ENCODE measurements around the gene GALNT16. TPM values are rescaled to one million over a fixed set of nuclear protein-coding genes. Genes with fewer than 3 reads are reported as not detected.

The GALNT16 gene
- total RNA-seq, 4 donors from 2014 or later = 4.4 to 47.9 (median 11.6) TPM

GRCh38 chr14:69404478-69404877, 144.5 kb downstream of the GALNT16 start:
- no peak overlapping the region for H3K27ac ChIP-seq
- no peak for DNase-seq

GRCh38 chr14:69404883-69405282, 144.9 kb downstream of the GALNT16 start:
- peaks cover 0 to 21% (median 7%) of the 10 kb centered on the region in 4 donors for H3K4me1 ChIP-seq
- no peak overlapping the region for H3K4me3 ChIP-seq
- H3K9me3 ChIP-seq = no peaks in the 10 kb centered on the region
- no peaks in the 10 kb centered on the region for H3K27me3 ChIP-seq
- no peak overlapping the region for H3K27ac ChIP-seq
- H3K36me3 ChIP-seq = no peaks in the 10 kb centered on the region
- no peak for DNase-seq
- TF ChIP-seq POLR2A (IDR thresholded peaks at IDR 0.05) (no peak), CTCF (IDR thresholded peaks at IDR 0.05) (no peak)

More at GRCh38 chr14:69404478-69404877, 144.5 kb downstream of the GALNT16 start:
- H3K4me1 ChIP-seq = peaks cover 3 to 25% (median 9%) of the 10 kb centered on the region in 4 donors
- no peaks in the 10 kb centered on the region for H3K27me3 ChIP-seq
- TF ChIP-seq CTCF (IDR thresholded peaks at IDR 0.05) (no peak), POLR2A (IDR thresholded peaks at IDR 0.05) (no peak)
- H3K4me3 ChIP-seq = no peak overlapping the region
- H3K9me3 ChIP-seq = no peaks in the 10 kb centered on the region
- H3K36me3 ChIP-seq = no peaks in the 10 kb centered on the region

- DNase-seq = no peak
- no peak overlapping the region for H3K4me3 ChIP-seq
- H3K36me3 ChIP-seq = no peaks in the 10 kb centered on the region
- H3K9me3 ChIP-seq = no peaks in the 10 kb centered on the region
- H3K4me1 ChIP-seq = peaks cover 0 to 12% (median 3%) of the 10 kb centered on the region in 4 donors
- H3K27ac ChIP-seq = no peak overlapping the region
- TF ChIP-seq CTCF (IDR thresholded peaks at IDR 0.05) (no peak), POLR2A (IDR thresholded peaks at IDR 0.05) (no peak)
- H3K27me3 ChIP-seq = no peaks in the 10 kb centered on the region
These were observed 145.8 kb downstream of the GALNT16 start for GRCh38 chr14:69405762-69406161.

Other genes with a start within 250 kb of the GALNT16 start
- gene DCAF5, start 107.0 kb upstream of the GALNT16 start, total RNA-seq = 10 to 100 TPM; 38.7 to 57.8 (median 48.9) TPM
- 10 to 100 TPM; 12.1 to 19.2 (median 15.2) TPM for gene EXD2, start 68.7 kb upstream of the GALNT16 start, total RNA-seq
- 10 to 100 TPM; 35.2 to 99.9 (median 50.4) TPM for gene ERH, start 138.1 kb downstream of the GALNT16 start, total RNA-seq
- 100 to 1,000 TPM in 1 of 4 donors, 10 to 100 TPM in 3; 30.5 to 113 (median 77.9) TPM for gene SLC39A9, start 138.5 kb downstream of the GALNT16 start, total RNA-seq
- gene PLEKHD1, start 224.6 kb downstream of the GALNT16 start, total RNA-seq = not detected